Measurements from ENCODE around the gene MED22. TPM values are rescaled to one million over a fixed set of nuclear protein-coding genes. Genes with fewer than 3 reads are reported as not detected.

Gene MED22
- total and polyA plus RNA-seq, 2 donors from 2014 or later, result 24.6 to 32.7 TPM

DNA sequence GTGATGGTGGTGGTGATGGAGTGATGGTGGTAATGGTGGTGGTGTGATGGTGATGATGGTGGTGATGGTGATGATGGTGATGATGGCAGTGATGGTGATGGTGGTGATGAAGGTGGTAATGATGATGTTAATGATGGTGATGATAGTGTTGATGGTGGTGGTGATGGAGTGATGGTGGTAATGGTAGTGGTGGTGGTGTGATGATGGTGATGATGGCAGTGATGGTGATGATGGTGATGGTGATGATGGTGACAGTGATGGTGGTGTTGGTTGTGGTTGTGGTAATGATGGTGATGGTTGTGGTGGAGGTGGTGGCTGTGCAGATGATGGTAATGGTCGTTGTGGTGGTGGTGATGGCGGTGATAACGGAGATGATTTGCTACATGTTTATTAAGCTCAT, 35.5 kb upstream of the MED22 start:
- H3K27ac ChIP-seq (ENCODE audit: low read depth in 2 of 2, low read length in 2 of 2), result no peak overlapping the region
- H3K36me3 ChIP-seq (ENCODE audit: control insufficient read depth in 2 of 3, insufficient read depth in 3 of 3, low read length in 3 of 3), result peaks cover 0 to 3% (median 0%) of the 10 kb centered on the region in 3 donors
- TF ChIP-seq, protein P1, sequence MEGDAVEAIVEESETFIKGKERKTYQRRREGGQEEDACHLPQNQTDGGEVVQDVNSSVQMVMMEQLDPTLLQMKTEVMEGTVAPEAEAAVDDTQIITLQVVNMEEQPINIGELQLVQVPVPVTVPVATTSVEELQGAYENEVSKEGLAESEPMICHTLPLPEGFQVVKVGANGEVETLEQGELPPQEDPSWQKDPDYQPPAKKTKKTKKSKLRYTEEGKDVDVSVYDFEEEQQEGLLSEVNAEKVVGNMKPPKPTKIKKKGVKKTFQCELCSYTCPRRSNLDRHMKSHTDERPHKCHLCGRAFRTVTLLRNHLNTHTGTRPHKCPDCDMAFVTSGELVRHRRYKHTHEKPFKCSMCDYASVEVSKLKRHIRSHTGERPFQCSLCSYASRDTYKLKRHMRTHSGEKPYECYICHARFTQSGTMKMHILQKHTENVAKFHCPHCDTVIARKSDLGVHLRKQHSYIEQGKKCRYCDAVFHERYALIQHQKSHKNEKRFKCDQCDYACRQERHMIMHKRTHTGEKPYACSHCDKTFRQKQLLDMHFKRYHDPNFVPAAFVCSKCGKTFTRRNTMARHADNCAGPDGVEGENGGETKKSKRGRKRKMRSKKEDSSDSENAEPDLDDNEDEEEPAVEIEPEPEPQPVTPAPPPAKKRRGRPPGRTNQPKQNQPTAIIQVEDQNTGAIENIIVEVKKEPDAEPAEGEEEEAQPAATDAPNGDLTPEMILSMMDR (IDR thresholded peaks at IDR 0.05; ENCODE audit: borderline replicate concordance, extremely low read depth, insufficient read depth), result no peak
- peaks cover 0 to 4% (median 0%) of the 10 kb centered on the region in 3 donors for H3K9me3 ChIP-seq (ENCODE audit: control insufficient read depth in 2 of 3, insufficient read depth in 1 of 3, low read length in 3 of 3)
- H3K4me1 ChIP-seq (ENCODE audit: control insufficient read depth in 2 of 3, insufficient read depth in 2 of 3, low read depth in 1 of 3, low read length in 3 of 3), result no peaks in the 10 kb centered on the region
- no peak for FAIRE-seq
- H3K27me3 ChIP-seq (ENCODE audit: control insufficient read depth, insufficient read depth, low read length), result no peaks in the 10 kb centered on the region
- H3K4me3 ChIP-seq (ENCODE audit: low read length in 3 of 3), result peak overlapping the region in 1 of 3 donors; percentile 24
- DNase-seq, result no peak
- no peak overlapping the region for H3K9ac ChIP-seq (ENCODE audit: low read length in 3 of 3)
- intact Hi-C loops (cut with DNase I), result no loop called here

DNA sequence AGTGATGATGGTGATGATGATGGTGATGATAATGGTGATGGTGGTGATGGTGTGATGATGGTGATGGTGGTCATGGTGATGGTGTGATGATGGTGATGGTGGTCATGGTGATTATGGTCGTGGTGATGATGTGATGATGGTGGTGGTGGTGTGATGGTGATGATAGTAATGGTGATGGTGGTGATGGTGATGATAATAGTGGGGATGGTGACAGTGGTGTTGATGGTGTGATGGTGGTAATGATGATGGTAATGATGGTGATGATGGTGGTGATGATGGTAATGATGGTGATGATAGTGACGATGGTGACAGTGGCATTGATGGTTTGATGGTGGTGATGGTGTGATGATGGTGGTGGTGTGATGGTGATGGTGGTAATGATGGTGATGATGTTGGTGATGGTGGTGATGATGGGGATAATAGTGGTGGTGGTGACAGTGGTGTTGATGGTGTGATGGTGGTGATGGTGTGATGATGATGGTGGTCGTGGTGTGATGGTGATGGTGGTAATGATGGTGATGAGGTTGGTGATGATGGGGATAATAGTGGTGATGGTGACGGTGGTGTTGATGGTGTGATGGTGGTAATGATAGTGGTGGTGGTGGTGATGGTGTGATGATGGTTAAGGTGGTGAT, 34.7 kb upstream of the MED22 start:
- no peak for FAIRE-seq
- Histone ChIP-seq H3K36me3 (ENCODE audit: control insufficient read depth in 2 of 3, insufficient read depth in 3 of 3, low read length in 3 of 3) (peaks cover 0 to 3% (median 0%) of the 10 kb centered on the region in 3 donors), H3K4me3 (ENCODE audit: low read length in 3 of 3) (no peak overlapping the region), H3K9me3 (ENCODE audit: control insufficient read depth in 2 of 3, insufficient read depth in 1 of 3, low read length in 3 of 3) (peaks cover 0 to 4% (median 3%) of the 10 kb centered on the region in 3 donors), H3K27ac (ENCODE audit: low read depth in 2 of 2, low read length in 2 of 2) (no peak overlapping the region), H3K4me1 (ENCODE audit: control insufficient read depth in 2 of 3, insufficient read depth in 2 of 3, low read depth in 1 of 3, low read length in 3 of 3) (no peaks in the 10 kb centered on the region), H3K27me3 (ENCODE audit: control insufficient read depth, insufficient read depth, low read length) (no peaks in the 10 kb centered on the region), H3K9ac (ENCODE audit: low read length in 3 of 3) (no peak overlapping the region)
- intact Hi-C loops (cut with DNase I), result no loop called here
- TF ChIP-seq, protein P1 (IDR thresholded peaks at IDR 0.05; ENCODE audit: borderline replicate concordance, extremely low read depth, insufficient read depth), result no peak
- no peak for DNase-seq

- H3K4me3 ChIP-seq (ENCODE audit: low read length in 3 of 3), result no peak overlapping the region
- FAIRE-seq (no peak), DNase-seq (no peak)
- peaks cover 0 to 4% (median 3%) of the 10 kb centered on the region in 3 donors for H3K9me3 ChIP-seq (ENCODE audit: control insufficient read depth in 2 of 3, insufficient read depth in 1 of 3, low read length in 3 of 3)
- H3K4me1 ChIP-seq (ENCODE audit: control insufficient read depth in 2 of 3, insufficient read depth in 2 of 3, low read depth in 1 of 3, low read length in 3 of 3), result no peaks in the 10 kb centered on the region
- intact Hi-C loops (cut with DNase I), result no loop called here
- no peak overlapping the region for H3K27ac ChIP-seq (ENCODE audit: low read depth in 2 of 2, low read length in 2 of 2)
- H3K36me3 ChIP-seq (ENCODE audit: control insufficient read depth in 2 of 3, insufficient read depth in 3 of 3, low read length in 3 of 3), result peaks cover 0 to 3% (median 0%) of the 10 kb centered on the region in 3 donors
- H3K9ac ChIP-seq (ENCODE audit: low read length in 3 of 3), result no peak overlapping the region
- TF ChIP-seq, protein P1 (IDR thresholded peaks at IDR 0.05; ENCODE audit: borderline replicate concordance, extremely low read depth, insufficient read depth), result no peak
- no peaks in the 10 kb centered on the region for H3K27me3 ChIP-seq (ENCODE audit: control insufficient read depth, insufficient read depth, low read length)
Observed at GRCh38 chr9:133380734-133381133, 32.8 kb upstream of the MED22 start.

All from kidney (tissue), 14 donors.